Gastrocnemius medialis (tissue), 4 donors: ENCODE data around the gene PLCH1. TPM values are rescaled to one million over a fixed set of nuclear protein-coding genes. Genes with fewer than 3 reads are reported as not detected.
"Not testable (repeated sequence)": the region's sequence is repeated elsewhere in the genome, so short reads cannot be mapped to it uniquely, and the experiment has no call there.

Source experiments
- ATAC-seq, 2 donors: fragments of 150-250 bp; one replicate each; pipeline ENCODE4 v1.9.1; 2016
- DNase-seq, 2 donors: peaks; one replicate each; pipeline ENCODE4 v3.0.0-alpha.2; 2019
- H3K27ac ChIP-seq, 4 donors: fragments of 200-600 bp; sonication (generic); 1 replicate in 1 of 4; 2 replicates in 3 of 4; pipeline ENCODE4 v1.5.1; 2016 to 2018; ENCODE audit warnings: mild to moderate bottlenecking in 2 of 4, moderate library complexity in 1 of 4
- H3K27me3 ChIP-seq, 3 donors: fragments of 200-600 bp; sonication (generic) in 2 of 3; 1 replicate in 1 of 3; 2 replicates in 2 of 3; pipeline versions ENCODE4 v1.5.1 to v1.6.0; 2016 to 2019; ENCODE audit warnings: mild to moderate bottlenecking in 1 of 3, moderate library complexity in 1 of 3
- H3K36me3 ChIP-seq, 2 donors: fragments of 200-600 bp; sonication (generic) in 1 of 2; one replicate each; pipeline ENCODE4 v1.5.1; 2017 to 2018
- H3K4me1 ChIP-seq, 2 donors: fragments of 200-600 bp; sonication (generic) in 1 of 2; one replicate each; pipeline ENCODE4 v1.5.1; 2016 to 2017; ENCODE audit warnings: mild to moderate bottlenecking in 2 of 2
- H3K4me3 ChIP-seq, 4 donors: fragments of 200-600 bp; sonication (generic) in 3 of 4; 1 replicate in 1 of 4; 2 replicates in 3 of 4; pipeline ENCODE4 v1.5.1; 2016 to 2019; ENCODE audit warnings: mild to moderate bottlenecking in 2 of 4
- H3K9me3 ChIP-seq, 3 donors: fragments of 200-600 bp; sonication (generic) in 2 of 3; 1 replicate in 1 of 3; 2 replicates in 2 of 3; pipeline ENCODE4 v1.5.1; 2016 to 2019
- CTCF ChIP-seq, 5 experiments: fragments of 450-650 bp in 3 of 5; fragments of 200-600 bp in 2 of 5; sonication (generic) in 2 of 5; IDR thresholded peaks in 4 of 5; conservative IDR thresholded peaks in 1 of 5; 1 replicate in 4 of 5; 2 replicates in 1 of 5; pipeline ENCODE4 v1.5.1; 2016 to 2019; ENCODE audit warnings: antibody characterized with exemption in 5 of 5, mild to moderate bottlenecking in 3 of 5, moderate library complexity in 3 of 5
- POLR2A ChIP-seq, 2 donors: fragments of 450-650 bp; IDR thresholded peaks; one replicate each; pipeline ENCODE4 v1.6.1; 2017; ENCODE audit warnings: antibody characterized with exemption in 2 of 2, mild to moderate bottlenecking in 2 of 2, moderate library complexity in 2 of 2
- in situ Hi-C, 4 donors: fragments of 200-750 bp; cut with MboI; loops; one replicate each; pipeline versions ENCODE4 v1.15.0 to v1.8.0; 2017; ENCODE audit warnings: low sequenced_read_pairs in 4 of 4
- intact Hi-C: fragments of 100-400 bp; cut with DNase I; formaldehyde crosslinking; loops from one replicate; pipeline ENCODE4 v1.15.1; 2023; ENCODE audit warnings: low total_unique reads
- total RNA-seq, 4 donors: library from RNA; depleted of rRNA; stranded (reverse); fragments of >200 nt; gene quantifications; one replicate each; pipeline versions ENCODE4 v1.1.0 to v1.2.3, GENCODE V29; 2016

The PLCH1 gene
- total RNA-seq, 4 donors from 2014 or later = 0.07 to 0.33 (median 0.10) TPM; not detected in 1

GRCh38 chr3:155629056-155629455 is 115.8 kb downstream of the PLCH1 start:
- no peak overlapping the region for H3K4me3 ChIP-seq
- no peaks in the 10 kb centered on the region for H3K36me3 ChIP-seq
- TF ChIP-seq CTCF (IDR thresholded peaks at IDR 0.05 in 4 of 5, conservative IDR thresholded peaks at IDR 0.05 in 1 of 5) (no peak), POLR2A (IDR thresholded peaks at IDR 0.05) (no peak)
- DNase-seq = no peak
- no peak overlapping the region for H3K27ac ChIP-seq
- H3K27me3 ChIP-seq = no peaks in the 10 kb centered on the region
- intact Hi-C loops (no loop called here), in situ Hi-C loops (no loop called here)
- ATAC-seq = no peak
- H3K4me1 ChIP-seq = no peaks in the 10 kb centered on the region
- no peaks in the 10 kb centered on the region for H3K9me3 ChIP-seq

- H3K4me3 ChIP-seq, H3K27me3 ChIP-seq, H3K4me1 ChIP-seq, ATAC-seq, DNase-seq, intact Hi-C loops, H3K27ac ChIP-seq, H3K36me3 ChIP-seq, H3K9me3 ChIP-seq, in situ Hi-C loops: not testable (repeated sequence)
Observed at GRCh38 chr3:155622647-155623046, 122.2 kb downstream of the PLCH1 start.

GRCh38 chr3:155620552-155620951 is 124.3 kb downstream of the PLCH1 start:
- H3K36me3 ChIP-seq, H3K9me3 ChIP-seq, in situ Hi-C loops, H3K27me3 ChIP-seq, intact Hi-C loops, H3K4me3 ChIP-seq, H3K4me1 ChIP-seq, DNase-seq, ATAC-seq, H3K27ac ChIP-seq: not testable (repeated sequence)

GRCh38 chr3:155619118-155619915 is 125.6 kb downstream of the PLCH1 start:
- Histone ChIP-seq H3K4me3 (no peak overlapping the region), H3K36me3 (no peaks in the 10 kb centered on the region), H3K27me3 (no peaks in the 10 kb centered on the region), H3K27ac (no peak overlapping the region), H3K4me1 (no peaks in the 10 kb centered on the region), H3K9me3 (no peaks in the 10 kb centered on the region)
- no peak for ATAC-seq
- TF ChIP-seq POLR2A (IDR thresholded peaks at IDR 0.05) = no peak
- no peak for TF ChIP-seq CTCF (IDR thresholded peaks at IDR 0.05 in 4 of 5, conservative IDR thresholded peaks at IDR 0.05 in 1 of 5)
- in situ Hi-C loops = no loop called here
- intact Hi-C loops = no loop called here
- DNase-seq = no peak

GRCh38 chr3:155618543-155618942 is 126.3 kb downstream of the PLCH1 start:
- Histone ChIP-seq H3K4me1 (no peaks in the 10 kb centered on the region), H3K4me3 (no peak overlapping the region), H3K27ac (no peak overlapping the region), H3K36me3 (no peaks in the 10 kb centered on the region), H3K9me3 (no peaks in the 10 kb centered on the region), H3K27me3 (no peaks in the 10 kb centered on the region)
- DNase-seq (no peak), ATAC-seq (no peak)
- intact Hi-C loops = no loop called here
- in situ Hi-C loops = no loop called here
- TF ChIP-seq CTCF (IDR thresholded peaks at IDR 0.05 in 4 of 5, conservative IDR thresholded peaks at IDR 0.05 in 1 of 5) (no peak), POLR2A (IDR thresholded peaks at IDR 0.05) (no peak)
